ENCODE results near the gene UGT8.

DNA sequence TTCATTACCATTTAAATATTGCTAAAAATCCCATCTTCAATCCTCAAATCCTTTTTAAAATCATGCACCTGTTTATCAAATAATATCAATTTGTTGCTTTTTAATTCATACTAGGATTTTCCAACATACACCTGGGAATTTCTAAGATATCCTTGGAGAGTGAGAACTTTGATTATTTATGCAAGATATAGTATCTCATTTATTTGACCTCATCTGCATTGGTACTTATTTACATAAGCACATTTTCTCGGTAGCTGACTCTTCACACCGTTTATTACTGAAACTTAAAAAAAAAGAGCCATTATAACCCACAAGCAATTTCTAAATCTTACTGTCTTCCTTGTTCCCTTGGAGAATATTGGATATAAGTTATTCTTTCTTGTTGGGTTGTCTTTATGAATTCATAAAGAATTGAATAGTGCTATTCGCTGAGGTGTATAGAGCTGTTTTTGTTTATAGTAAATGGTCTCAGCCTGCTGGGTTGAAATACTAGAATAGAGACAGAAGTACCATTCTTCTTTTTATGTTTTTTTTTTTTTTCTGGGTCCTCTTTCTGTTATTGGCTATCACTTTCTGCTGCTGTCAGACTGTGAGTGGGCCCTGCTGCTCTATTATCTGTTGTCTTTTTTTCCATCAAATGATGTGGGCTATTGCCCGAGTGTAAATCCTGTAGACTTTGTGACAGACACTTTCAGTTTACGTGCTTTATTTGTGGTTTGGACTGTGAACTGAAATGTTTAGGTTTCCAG lies 2.9 kb downstream of the UGT8 start:
- TF ChIP-seq GATA2 (IDR thresholded peaks at IDR 0.05; ENCODE audit: low read depth, low read length) (no peak), GATA3 (IDR thresholded peaks at IDR 0.05; ENCODE audit: low read depth, low read length) (no peak)

All from SH-SY5Y (cell line).